HG02970 (cell line): Measurements from ENCODE around the gene POLA2.
"Not testable (repeated sequence)": the region's sequence is repeated elsewhere in the genome, so short reads cannot be mapped to it uniquely, and the experiment has no call there.

Experiments used
- ATAC-seq: cut with Tn5 transposase; IDR thresholded peaks from one replicate; pipeline ENCODE4 v1.9.1; 2021; ENCODE audit warnings: mild to moderate bottlenecking, moderate library complexity, moderate number of reproducible peaks; ENCODE audit not compliant: unreplicated experiment, low FRiP score

Gene POLA2

DNA sequence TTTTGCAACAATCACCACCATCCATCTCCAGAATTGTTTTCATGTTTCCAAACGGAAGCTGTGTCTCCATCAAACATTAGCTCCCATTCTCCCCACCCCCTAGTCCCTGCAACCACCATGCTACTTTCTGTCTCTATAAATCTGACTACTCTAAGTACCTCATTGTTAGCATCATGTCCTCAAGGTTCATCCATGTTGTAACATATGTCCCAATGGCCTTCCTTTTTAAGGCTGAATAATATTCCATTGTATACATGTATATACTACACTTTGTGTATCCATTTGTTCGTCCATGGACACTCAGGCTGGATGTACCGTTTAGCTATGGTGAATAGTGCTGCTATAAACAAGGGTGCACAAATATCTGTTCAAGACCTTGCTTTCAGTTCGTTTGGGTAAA lies 63.7 kb downstream of the POLA2 start:
- no peak for ATAC-seq

DNA sequence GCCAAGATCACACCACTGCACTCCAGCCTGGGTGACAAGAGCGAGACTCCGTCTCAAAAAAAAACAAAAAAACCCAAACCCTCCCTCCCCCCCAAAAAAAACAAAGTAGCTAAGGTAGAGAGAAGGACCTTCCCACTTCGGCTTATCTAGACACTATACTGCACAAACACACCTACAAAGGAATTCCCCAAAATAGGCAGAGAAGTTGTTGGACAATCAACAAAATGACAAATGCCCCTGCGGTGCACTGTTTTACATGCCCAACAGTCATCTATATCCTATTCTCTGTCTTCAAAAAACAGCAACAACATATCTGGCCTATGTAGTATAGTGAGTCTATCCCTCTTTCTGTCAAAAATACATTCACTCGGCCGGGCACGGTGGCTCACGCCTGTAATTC lies 65.3 kb downstream of the POLA2 start:
- ATAC-seq, result no peak

DNA sequence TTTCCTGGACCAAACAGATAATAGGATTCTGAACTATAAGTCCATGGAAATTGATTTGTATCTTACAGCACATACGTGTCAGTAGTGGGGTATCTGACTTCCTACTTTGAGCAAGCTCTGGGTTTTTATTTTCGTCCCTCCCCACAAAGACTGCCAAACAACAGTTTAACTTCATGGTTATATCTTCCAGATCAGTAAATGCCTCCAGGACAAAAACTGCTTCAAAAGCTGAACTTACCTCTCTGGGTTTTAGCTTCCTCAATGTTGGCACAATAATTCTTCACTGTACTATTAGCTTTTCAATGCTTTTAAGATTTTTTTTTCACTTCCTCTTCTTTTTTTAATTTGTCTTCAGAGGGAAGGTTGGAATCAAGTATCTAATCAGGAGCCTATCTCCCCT lies 67.7 kb downstream of the POLA2 start:
- ATAC-seq, result no peak

DNA sequence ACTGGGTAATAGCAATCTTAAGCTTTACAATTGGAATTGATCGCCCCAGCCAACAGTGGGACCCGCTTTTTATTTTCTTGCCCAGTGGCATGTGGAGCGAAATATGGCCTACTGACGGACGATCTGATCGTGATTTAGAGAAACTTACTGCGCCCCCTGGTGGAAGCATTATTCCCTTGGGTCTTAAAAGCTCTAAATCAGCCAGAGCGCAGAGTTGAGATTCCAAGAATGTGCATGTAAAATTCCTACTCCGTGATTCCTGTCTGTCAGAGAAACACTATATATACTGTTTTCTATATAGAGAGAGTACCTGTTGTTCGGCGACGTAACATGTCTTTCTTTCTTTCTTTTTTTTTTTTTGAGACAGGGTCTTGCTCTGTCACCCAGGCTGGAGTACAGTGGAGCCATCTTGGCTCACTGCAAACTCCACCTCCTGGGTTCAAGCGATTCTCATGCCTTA lies 68.2 kb downstream of the POLA2 start:
- no peak for ATAC-seq

DNA sequence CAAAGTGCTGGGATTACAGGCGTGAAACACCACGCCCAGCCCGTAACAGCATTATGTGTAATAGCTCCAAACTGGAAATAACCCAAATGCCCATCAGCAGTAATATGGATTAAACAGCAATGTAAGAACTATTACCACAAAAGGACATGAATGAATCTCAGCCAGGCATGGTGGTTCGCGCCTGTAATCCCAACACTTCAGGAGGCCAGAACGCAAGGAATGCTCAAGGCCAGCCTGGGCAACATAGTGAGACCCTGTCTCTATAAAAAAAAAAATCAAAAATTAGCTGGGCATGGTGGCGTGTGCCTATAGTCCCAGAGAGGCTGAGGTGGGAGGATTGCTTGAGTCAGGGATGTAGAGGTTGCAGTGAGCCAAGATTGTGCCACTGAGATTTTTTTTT lies 68.8 kb downstream of the POLA2 start:
- no peak for ATAC-seq

DNA sequence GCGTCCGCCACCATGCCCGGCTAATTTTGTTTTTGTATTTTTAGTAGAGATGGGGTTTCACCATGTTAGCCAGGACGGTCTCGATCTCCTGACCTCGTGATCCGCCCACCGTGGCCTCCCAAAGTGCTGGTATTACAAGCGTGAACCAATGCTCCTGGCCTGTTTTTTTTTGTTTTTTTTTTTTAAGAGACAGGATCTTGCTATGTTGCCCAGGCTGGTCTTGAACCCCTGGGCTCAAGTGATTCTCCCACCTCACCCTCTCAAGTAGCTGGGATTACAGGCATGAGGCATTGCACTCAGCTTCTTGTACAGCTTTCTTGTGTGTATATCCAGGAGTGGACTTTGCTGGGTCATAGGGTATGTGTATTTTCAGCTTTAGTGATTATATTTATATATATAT lies 70.8 kb downstream of the POLA2 start:
- ATAC-seq, result not testable (repeated sequence)

DNA sequence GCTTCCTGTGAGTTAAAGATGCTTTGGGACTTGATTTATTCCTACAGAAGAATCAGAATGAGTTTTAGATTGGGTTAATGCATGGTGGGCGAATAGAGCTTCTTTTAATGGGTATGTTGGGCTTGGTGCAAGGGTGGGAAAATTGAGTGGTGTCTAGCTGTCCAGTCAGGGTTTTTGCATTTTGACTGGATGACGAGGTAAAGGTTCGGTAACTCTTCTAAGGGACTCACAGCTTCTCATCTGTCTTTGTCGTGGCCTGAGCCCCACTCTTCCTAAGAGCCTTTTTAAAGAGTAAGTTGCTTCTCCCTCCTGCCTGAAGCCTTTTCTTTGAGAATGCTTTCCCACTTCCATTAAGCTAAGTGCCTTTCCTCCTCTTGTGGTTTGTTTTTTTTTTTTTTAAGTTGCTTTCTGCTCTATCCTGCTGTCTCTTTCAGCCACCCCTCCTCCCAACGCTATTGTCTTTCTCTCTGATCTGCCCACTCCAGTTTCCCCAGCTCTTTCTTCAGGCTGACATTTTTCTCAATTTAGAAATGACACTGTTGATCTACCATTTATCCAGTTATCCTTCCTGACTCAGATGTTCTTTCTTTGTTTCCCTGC lies 73.0 kb downstream of the POLA2 start:
- ATAC-seq, result no peak

DNA sequence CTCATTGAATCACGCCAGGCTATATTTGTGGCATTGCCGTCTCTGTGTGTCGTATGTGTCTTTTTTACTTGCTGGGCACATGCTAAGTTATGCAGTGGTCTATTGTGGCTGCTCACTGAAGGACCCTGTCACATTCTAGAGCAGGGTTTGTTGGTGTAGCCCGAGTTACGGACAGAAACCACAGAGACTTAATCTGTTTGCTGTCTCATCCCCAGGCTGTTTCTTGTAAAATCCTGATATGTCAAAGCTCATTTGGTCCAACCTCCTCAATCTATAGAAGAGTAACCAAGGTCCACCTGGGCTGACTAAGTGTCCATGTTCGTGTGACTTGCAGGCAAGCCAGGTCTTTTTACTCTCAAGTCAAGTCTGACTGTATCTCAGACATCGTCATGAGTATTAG lies 76.9 kb downstream of the POLA2 start:
- no peak for ATAC-seq

DNA sequence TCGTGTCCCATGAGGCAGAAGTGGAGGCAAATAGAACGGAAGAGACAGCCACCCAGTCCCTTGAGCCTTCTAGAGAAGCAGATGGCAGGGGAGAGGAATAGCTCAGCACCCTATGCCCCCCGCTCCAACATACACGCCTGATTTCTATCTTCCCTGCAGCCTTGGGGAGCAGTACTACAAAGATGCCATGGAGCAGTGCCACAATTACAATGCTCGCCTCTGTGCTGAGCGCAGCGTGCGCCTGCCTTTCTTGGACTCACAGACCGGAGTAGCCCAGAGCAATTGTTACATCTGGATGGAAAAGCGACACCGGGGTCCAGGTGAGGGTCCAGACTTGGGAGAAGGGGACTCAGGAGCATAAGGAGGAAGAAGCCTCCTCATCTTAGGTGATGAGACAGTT lies 78.5 kb downstream of the POLA2 start:
- ATAC-seq, result no peak

DNA sequence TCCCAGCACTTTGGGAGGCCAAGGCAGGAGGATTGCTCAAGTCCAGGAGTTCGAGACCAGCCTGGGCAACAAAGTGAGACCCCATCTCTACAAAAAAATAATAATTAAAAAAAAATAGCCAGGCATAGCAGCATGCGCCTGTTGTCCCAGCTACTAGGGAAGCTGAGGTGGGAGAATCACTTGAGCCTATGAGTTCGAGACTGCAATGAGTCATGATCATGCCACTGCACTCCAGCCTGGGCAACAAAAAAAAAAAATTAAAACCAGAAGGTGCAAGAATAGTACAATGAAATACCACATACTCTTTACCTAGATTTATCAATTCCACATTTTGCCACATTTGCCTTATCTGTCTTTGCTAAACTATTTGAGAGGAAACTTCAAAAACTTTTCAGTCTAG lies 80.1 kb downstream of the POLA2 start:
- no peak for ATAC-seq
